GM10266 (cell line): ENCODE data around the gene HM13.
A peak's percentile ranks its signal among the peaks of the same experiment; 100 is the strongest.
"Not testable (repeated sequence)": the region's sequence is repeated elsewhere in the genome, so short reads cannot be mapped to it uniquely, and the experiment has no call there.

Source experiments
- DNase-seq: peaks from one replicate; pipeline ENCODE4 v3.0.0; 2012; ENCODE audit errors: extremely low spot score
- TF ChIP-seq, protein P1 (sequence below): IDR thresholded peaks from 2 replicates; pipeline ENCODE4 v1.5.1; 2012; ENCODE audit warnings: mild to moderate bottlenecking, low read depth; ENCODE audit not compliant: control insufficient read depth, insufficient read depth; ENCODE audit errors: missing control alignments

Gene HM13

DNA sequence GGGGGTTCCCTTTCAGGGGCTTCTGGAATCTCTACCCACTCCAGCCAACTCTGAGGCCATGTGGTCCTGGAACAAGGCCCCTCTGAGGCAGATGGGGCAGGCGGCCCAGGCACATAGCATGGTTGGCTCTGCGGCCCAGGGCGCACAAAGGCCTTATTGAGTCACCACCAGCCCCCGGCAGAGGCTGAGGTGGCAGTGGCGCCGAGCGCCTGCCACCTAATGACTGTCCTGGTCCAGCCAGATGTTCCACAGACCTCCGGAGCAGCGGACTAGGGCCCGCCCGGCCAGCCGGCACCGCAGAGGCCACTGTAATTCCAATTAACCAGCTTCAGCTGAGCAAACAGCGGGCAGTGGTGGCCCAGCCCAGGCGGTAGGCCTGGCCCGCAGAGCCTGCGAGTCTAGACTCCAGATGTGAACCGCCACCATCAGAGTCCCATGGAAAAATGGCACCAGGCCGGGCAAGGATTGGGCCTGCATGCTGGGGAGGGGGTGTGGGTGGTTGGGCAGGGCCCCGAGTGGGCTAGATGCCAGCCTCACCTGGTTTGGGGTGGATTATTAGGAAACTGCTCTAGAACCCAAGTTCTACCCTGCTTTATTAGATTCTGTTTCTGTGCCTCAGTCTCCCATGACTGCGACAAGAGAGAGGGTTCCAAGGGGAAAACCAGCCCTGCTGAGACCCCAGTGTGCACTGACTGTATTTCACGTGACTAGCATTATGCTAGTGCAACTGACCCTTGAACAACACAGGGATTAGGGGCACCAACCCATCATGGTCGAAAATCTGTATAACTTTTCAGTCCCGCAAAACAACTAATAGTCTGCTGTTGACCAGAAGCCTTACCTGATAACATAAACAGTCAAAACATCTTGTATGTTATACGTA, 56.7 kb downstream of the HM13 start:
- TF ChIP-seq, protein P1, sequence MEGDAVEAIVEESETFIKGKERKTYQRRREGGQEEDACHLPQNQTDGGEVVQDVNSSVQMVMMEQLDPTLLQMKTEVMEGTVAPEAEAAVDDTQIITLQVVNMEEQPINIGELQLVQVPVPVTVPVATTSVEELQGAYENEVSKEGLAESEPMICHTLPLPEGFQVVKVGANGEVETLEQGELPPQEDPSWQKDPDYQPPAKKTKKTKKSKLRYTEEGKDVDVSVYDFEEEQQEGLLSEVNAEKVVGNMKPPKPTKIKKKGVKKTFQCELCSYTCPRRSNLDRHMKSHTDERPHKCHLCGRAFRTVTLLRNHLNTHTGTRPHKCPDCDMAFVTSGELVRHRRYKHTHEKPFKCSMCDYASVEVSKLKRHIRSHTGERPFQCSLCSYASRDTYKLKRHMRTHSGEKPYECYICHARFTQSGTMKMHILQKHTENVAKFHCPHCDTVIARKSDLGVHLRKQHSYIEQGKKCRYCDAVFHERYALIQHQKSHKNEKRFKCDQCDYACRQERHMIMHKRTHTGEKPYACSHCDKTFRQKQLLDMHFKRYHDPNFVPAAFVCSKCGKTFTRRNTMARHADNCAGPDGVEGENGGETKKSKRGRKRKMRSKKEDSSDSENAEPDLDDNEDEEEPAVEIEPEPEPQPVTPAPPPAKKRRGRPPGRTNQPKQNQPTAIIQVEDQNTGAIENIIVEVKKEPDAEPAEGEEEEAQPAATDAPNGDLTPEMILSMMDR: no peak
- no peak for DNase-seq

DNA sequence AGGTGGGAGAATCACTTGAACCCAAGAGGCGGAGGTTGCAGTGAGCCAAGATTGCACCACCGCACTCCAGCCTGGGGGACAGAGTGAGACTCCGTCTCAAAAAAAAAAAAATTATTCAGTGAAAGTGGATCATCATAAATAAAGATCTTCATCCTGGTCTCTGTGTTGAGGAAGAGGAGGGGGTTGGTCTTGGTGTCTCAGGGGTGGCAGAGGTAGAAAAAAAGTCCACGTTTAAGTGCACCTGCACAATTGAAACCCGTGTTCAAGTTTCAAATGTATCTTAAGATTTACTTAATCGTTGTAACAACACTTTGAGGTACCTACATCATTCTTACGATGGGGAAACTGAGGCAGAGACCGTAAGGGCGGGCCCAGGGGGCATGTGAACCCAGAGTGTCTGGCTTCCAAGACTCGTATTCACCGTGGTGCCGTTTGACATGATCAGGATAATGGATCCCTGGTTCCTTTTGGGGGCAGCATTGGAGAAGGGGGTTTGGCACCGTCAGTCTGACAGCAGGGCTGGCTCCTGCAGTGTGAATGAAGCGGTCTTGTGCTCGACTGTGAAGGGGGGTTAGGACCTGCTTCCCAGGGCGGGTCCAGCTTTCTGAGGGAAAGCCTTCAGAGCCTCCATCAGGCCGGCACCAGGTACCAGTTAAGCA, 57.9 kb downstream of the HM13 start:
- DNase-seq: peak; percentile 35
- TF ChIP-seq, protein P1: no peak

DNA sequence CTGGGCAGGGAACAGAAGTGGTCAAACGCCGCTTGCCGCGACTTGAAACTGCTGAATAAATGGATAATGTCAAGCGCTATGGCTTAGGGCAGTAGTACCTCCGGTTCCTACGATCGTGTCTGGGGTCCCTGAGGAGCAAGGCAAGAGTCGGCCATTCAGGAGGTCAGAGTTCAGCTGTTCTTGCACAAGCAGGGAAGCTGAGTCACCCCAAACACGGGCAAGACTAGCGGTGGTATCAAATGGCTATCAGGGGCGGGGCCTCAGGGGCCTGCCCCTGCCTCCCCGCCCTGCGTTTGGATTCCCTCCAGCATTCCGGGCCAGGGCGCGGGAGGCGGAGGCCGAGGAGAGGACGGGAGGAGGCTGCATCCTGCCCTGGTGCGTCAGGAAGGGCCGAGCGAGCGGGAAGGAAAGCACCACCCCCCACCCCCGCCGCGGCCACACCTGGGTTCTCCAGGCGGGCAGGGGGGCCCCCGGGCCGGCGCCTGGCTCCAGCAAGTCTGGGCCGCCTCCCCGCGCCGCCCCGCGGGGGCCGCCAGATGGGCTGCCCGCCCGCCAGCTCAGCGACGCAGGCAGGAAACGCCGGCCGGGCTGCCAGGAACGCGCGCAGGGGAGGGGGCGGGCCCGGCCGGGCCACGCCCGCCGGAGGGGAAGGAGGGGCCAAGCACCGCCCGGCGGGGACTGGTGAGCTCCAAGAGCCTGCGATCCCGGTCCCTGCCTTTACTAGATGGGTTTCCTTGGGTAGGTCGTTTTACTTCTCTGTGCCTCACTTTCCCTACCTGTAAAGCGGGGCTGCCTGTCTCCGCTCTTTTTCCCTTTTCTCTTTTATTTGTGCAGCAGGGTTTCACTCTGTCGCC, 58.7 kb downstream of the HM13 start:
- DNase-seq: peak; percentile 96
- TF ChIP-seq, protein P1: no peak

DNA sequence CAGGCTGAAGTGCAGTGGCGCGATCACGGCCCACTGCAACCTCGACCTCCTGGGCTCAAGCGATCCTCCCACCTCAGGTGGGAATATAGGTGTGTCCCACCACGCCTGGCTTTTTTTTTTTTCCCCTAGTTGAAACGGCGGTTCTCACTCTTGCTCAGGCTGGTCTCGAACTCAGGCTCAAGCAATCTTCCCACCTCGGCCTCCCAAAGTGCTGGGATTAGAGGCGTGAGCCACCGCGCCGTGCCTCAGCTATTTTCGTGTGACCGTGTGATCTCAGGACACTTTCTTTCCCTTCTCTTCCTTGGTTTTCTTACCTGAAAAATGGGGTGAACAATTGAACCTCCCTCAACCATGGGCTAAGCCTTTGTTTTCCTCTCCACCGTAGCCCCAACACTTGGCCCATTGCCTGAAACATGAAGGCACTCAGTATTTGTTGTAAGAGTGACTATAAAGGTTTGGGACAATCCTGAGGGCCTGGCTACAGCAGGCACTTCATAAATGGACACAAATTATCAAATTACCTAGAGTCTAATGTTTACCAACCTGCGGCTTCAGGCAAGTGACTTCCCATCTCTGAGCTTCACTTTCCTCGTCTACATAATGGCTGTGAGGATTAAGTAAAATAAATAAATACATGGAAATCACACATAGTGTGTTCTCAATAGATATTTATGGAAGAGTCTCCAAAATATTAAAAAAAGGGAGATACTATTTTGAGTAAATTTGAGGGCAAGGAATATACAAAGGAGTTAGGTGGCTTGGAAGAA, 59.5 kb downstream of the HM13 start:
- TF ChIP-seq, protein P1: no peak
- no peak for DNase-seq

DNA sequence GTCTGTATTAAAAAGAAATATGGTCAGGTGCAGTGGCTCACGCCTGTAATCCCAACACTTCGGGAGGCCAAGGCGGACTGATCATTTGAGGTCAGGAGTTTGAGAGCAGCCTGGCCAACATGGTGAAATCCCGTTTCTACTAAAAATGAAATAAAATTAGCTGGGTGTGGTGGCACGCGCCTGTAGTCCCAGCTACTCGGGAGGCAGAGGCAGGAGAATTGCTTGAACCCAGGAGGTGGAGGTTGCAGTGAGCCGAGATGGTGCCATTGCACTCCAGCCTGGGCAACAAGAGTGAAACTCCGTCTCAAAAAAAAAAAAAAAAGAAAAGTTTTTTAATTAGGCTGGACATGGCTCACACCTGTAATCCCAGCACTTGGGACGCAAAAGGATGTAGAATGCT, 60.7 kb downstream of the HM13 start:
- DNase-seq: not testable (repeated sequence)

DNA sequence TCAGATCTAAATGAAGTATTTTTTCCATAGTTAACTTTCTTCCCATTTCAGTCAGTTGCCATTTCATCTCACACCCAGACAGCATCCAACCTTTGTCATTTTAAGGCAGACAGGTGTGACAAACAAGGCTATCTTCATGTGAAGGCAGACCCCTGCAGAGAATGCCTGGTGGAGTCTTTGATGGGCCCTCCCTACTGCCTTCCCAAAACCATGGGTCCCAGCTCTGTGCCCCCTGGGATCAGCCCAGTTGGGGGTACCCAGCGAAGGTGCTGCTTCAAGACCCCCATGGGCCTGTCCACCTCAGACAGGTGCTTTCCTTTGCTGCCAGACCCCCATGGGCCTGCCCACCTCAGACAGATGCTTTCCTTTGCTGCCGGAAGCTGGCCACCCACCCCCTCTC, 62.5 kb downstream of the HM13 start:
- TF ChIP-seq, protein P1: no peak
- no peak for DNase-seq

DNA sequence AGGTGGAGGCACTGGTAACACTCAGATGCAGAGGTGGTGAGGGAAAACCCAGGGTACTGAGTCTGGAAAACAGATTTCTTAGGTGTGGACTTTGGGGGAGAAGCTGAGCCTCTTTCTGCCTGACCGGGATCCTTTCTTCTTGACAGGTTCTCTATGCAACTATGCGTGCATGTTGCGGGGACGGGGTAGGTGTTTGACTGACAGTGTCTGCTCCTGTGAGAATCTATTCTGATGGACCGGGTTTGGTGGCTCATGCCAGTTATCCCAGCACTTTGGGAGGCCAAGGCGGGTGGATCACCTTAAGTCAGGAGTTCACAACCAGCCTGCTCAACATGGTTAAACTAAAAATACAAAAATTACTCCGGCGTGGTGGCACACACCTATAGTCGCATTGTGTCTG, 63.0 kb downstream of the HM13 start:
- DNase-seq: no peak

More for the DNA sequence above, 63.0 kb downstream of the HM13 start:
- TF ChIP-seq, protein P1: no peak
